Parathyroid adenoma (tissue), 2 donors: ENCODE data around the gene MGST2.

ENCODE experiments used
- H2AFZ ChIP-seq: fragments of 300-600 bp; sonication (generic); one replicate; pipeline ENCODE4 v1.7.0; 2017; ENCODE audit warnings: antibody characterized with exemption, mild to moderate bottlenecking
- H3K27ac ChIP-seq: fragments of 300-600 bp; sonication (generic); one replicate; pipeline ENCODE4 v1.7.0; 2017
- H3K27me3 ChIP-seq: fragments of 300-600 bp; sonication (generic); one replicate; pipeline ENCODE4 v1.7.0; 2017; ENCODE audit warnings: low read length; ENCODE audit not compliant: control insufficient read depth, insufficient read depth
- H3K36me3 ChIP-seq: fragments of 300-600 bp; sonication (generic); one replicate; pipeline ENCODE4 v1.7.0; 2017; ENCODE audit warnings: low read length; ENCODE audit not compliant: control insufficient read depth, insufficient read depth
- H3K4me1 ChIP-seq: fragments of 300-600 bp; sonication (generic); one replicate; pipeline ENCODE4 v1.7.0; 2017; ENCODE audit warnings: control low read depth
- H3K4me2 ChIP-seq: fragments of 300-600 bp; sonication (generic); one replicate; pipeline ENCODE4 v1.7.0; 2017; ENCODE audit warnings: low read length
- H3K4me3 ChIP-seq: fragments of 300-600 bp; sonication (generic); one replicate; pipeline ENCODE4 v1.7.0; 2017; ENCODE audit warnings: low read depth, low read length
- H3K79me2 ChIP-seq: fragments of 300-600 bp; sonication (generic); one replicate; pipeline ENCODE4 v1.7.0; 2017; ENCODE audit warnings: control low read depth
- H3K9ac ChIP-seq: fragments of 300-600 bp; sonication (generic); one replicate; pipeline ENCODE4 v1.7.0; 2017; ENCODE audit warnings: mild to moderate bottlenecking
- H3K9me3 ChIP-seq: fragments of 300-600 bp; sonication (generic); one replicate; pipeline ENCODE4 v1.7.0; 2017; ENCODE audit warnings: low read length; ENCODE audit not compliant: control insufficient read depth
- CTCF ChIP-seq: fragments of 300-600 bp; sonication (generic); IDR thresholded peaks from one replicate; pipeline ENCODE4 v1.7.0; 2017; ENCODE audit warnings: antibody characterized with exemption, mild to moderate bottlenecking
- donor health status: primary hyperparathyroidism.

MGST2 gene

GRCh38 chr4:139685180-139685579 is 19.6 kb downstream of the MGST2 start:
- H3K9ac ChIP-seq, result no peak overlapping the region
- H3K4me2 ChIP-seq, result no peak overlapping the region
- no peaks in the 10 kb centered on the region for H3K27me3 ChIP-seq
- H3K36me3 ChIP-seq, result no peaks in the 10 kb centered on the region
- TF ChIP-seq CTCF, result no peak
- no peaks in the 10 kb centered on the region for H3K79me2 ChIP-seq
- no peaks in the 10 kb centered on the region for H3K9me3 ChIP-seq
- no peak overlapping the region for H3K27ac ChIP-seq
- H3K4me1 ChIP-seq, result no peaks in the 10 kb centered on the region
- H3K4me3 ChIP-seq, result no peak overlapping the region
- no peak overlapping the region for H2AFZ ChIP-seq

GRCh38 chr4:139686130-139686529 is 20.5 kb downstream of the MGST2 start:
- Histone ChIP-seq H3K9ac (no peak overlapping the region), H3K4me2 (no peak overlapping the region), H3K36me3 (no peaks in the 10 kb centered on the region), H3K9me3 (no peaks in the 10 kb centered on the region), H3K79me2 (no peaks in the 10 kb centered on the region), H2AFZ (no peak overlapping the region), H3K4me3 (no peak overlapping the region), H3K27me3 (no peaks in the 10 kb centered on the region), H3K27ac (no peak overlapping the region), H3K4me1 (no peaks in the 10 kb centered on the region)
- no peak for TF ChIP-seq CTCF

GRCh38 chr4:139686988-139687387 is 21.4 kb downstream of the MGST2 start:
- H3K27me3 ChIP-seq, result no peaks in the 10 kb centered on the region
- no peaks in the 10 kb centered on the region for H3K36me3 ChIP-seq
- H3K27ac ChIP-seq, result no peak overlapping the region
- H3K4me1 ChIP-seq, result no peaks in the 10 kb centered on the region
- no peak overlapping the region for H2AFZ ChIP-seq
- H3K79me2 ChIP-seq, result no peaks in the 10 kb centered on the region
- no peaks in the 10 kb centered on the region for H3K9me3 ChIP-seq
- no peak overlapping the region for H3K4me2 ChIP-seq
- no peak overlapping the region for H3K9ac ChIP-seq
- H3K4me3 ChIP-seq, result no peak overlapping the region
- TF ChIP-seq CTCF, result no peak

GRCh38 chr4:139689093-139689722 is 23.6 kb downstream of the MGST2 start:
- Histone ChIP-seq H3K9ac (no peak overlapping the region), H3K9me3 (no peaks in the 10 kb centered on the region), H3K4me2 (no peak overlapping the region), H3K4me1 (no peaks in the 10 kb centered on the region), H3K36me3 (no peaks in the 10 kb centered on the region), H3K4me3 (no peak overlapping the region), H3K27ac (no peak overlapping the region), H3K79me2 (no peaks in the 10 kb centered on the region), H3K27me3 (no peaks in the 10 kb centered on the region), H2AFZ (no peak overlapping the region)
- no peak for TF ChIP-seq CTCF

GRCh38 chr4:139690419-139690818 is 24.8 kb downstream of the MGST2 start:
- H3K27ac ChIP-seq, result no peak overlapping the region
- no peaks in the 10 kb centered on the region for H3K4me1 ChIP-seq

More at GRCh38 chr4:139690419-139690818, 24.8 kb downstream of the MGST2 start:
- Histone ChIP-seq H3K4me2 (no peak overlapping the region), H3K36me3 (no peaks in the 10 kb centered on the region), H3K4me3 (no peak overlapping the region), H3K9me3 (no peaks in the 10 kb centered on the region), H3K79me2 (no peaks in the 10 kb centered on the region), H3K27me3 (no peaks in the 10 kb centered on the region), H3K9ac (no peak overlapping the region), H2AFZ (no peak overlapping the region)
- no peak for TF ChIP-seq CTCF
